ENCODE results near the gene REPS1.
"Not testable (repeated sequence)": the region's sequence is repeated elsewhere in the genome, so short reads cannot be mapped to it uniquely, and the experiment has no call there.

Gene REPS1

DNA sequence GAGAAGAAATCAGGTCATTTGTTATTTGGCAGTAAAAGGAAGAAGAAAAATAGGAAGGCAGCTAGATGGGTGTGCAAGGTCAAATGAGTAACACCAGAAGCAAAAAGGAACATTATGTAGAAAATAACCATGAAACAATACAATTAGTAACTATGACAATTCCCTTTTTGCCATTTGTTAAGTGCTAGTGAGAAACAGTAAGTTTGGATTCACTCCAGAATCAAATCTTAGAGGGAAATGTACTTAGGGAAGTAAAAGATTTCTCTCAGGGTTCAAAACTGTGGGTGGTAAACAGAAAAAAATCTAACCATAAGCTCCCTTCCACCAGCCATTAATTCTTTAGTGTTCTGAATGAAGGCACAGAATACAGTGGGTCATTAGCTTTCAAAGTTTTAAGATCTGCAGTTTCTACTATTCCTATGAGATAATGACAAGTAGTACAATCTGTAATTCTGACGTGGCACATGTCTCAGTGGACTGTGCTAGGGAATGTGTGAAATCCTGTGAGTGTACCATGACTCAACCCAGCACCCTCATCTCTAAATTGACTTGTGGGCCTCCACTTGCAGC is 17.1 kb downstream of the REPS1 start:
- DNase-seq (ENCODE audit: low read depth, low spot score) = no peak

DNA sequence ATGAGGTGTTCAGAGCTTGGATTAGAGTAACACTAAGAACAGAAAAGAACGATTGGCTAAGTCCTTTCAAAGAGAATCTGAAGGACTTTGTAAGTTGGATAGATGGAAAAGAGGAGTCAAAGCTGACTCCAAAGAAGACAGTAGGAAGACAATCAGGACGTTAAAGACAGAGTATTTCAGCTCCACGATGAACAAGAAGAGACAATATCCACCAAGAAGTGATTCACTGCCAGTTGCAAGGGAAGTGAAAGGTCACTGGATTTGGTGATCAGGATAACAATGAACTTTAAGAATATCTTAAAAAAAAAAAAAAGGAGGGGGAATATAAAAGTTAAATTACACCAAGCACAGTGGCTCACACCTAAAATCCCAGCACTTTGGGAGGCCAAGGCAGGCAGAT is 17.9 kb downstream of the REPS1 start:
- no peak for DNase-seq (ENCODE audit: low read depth, low spot score)

DNA sequence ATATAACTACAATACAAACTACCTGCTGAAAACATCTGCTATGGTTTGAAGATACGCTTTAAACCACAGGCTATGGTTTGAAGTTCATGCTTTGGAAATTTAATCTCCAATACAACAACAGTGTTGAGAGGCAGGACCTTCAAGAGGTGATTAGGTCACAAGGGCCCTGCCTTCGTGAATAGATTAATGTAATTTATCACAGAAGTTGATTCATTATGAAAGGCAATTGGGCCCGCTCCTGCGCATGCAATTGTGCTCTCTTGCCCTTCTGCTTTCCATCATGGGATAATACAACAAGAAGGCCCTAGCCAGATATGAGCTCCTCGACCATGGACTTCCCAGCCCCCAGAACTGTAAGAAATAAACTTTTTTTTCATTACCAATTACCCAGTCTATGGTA is 21.2 kb downstream of the REPS1 start:
- no peak for DNase-seq (ENCODE audit: low read depth, low spot score)

DNA sequence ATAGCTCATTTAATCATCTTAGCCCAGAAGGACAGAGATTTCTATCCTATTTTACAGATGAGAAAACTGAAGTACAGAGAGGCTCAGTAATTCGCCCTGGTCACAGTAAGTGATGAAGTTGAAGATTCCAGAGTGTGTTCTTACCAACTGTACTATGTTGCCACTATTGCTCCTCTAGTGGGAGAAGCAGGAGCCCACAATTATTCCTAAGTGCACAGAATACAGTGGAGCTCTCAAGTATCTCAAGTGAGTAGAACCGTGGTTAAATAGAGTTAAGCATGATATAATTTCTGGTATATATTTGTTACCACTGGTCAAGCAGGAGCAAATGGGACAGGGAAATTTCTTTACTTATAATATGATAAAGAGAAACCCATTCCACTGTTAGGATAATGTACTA is 22.1 kb downstream of the REPS1 start:
- DNase-seq (ENCODE audit: low read depth, low spot score) = no peak

DNA sequence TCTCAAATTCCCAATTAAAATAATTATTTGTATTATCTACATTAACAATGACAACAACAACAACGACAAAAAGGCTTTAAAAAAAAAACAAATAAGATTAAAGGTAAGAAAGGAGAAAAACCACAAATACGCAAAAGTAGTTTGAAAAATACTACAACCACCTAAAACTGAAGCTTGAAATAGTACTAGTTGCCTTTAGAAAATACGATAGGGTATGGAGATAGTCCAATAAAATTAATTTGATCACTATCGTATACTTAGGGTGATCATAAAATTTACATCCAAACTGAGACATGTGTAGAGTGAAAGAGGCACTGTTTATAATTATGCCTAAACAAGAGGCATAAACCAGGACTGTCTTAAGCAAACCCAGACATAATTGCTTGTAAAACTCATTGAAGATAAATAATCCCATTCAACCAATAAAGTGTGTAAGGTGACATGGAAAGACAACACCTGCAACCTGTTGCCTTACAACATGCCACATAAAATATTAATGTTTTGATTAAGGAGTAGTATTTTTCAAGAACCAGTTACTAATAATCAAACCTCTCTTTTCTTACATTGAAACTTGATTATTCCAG is 22.7 kb downstream of the REPS1 start:
- no peak for DNase-seq (ENCODE audit: low read depth, low spot score)

DNA sequence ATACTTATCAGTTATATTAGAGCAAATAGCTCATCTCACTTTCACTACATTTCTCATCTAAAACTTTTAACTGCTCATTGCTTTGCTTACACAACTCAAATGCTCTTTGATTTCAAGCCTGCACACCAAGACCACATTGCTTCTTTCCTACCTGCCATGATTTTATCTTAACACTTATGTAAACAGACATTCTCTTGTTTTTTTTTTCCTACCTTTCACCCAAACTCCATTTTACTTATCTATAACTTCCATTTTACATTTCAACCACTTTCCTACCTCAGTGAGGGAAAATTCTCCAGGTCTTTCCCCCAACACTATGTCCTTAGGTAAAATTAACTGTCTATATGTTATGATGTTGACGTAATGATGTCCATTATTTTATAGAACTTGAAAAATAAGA is 24.0 kb downstream of the REPS1 start:
- no peak for DNase-seq (ENCODE audit: low read depth, low spot score)

DNA sequence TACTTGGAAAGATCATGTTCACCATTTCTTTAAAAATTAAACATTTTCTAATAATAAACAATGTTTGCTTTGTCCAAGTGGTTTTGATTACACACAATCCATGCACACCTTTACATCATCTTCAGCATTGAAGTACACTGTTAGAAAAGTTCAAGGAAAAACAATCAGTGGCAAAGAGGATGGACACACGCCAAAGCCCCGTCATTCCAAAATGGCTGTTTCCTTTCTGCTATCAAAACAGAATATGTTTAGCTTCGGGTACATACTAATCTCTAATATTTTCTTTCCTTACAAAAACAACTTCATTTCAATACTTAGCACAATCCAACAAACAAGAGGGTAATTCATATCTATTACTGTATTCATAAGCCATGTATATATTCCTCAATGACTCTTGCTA is 24.5 kb downstream of the REPS1 start:
- DNase-seq (ENCODE audit: low read depth, low spot score) = no peak

DNA sequence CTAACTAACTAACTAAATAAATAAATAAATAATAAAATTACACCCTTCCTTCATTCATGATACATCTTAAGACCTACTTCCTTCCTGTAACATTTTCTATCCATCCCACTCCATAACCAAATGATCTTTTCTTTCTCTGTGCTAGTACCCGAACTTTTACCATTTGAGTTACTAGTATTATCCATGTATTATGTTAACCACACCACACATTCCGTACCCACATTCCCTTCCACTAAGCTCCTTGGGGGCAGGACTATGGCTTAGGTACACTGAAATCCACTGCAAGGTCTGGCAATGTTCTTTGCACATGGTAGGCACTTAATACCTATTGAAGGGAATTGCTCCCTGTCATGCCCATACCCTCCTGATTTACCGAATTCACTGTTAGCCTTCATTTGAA is 24.9 kb downstream of the REPS1 start:
- no peak for DNase-seq (ENCODE audit: low read depth, low spot score)

DNA sequence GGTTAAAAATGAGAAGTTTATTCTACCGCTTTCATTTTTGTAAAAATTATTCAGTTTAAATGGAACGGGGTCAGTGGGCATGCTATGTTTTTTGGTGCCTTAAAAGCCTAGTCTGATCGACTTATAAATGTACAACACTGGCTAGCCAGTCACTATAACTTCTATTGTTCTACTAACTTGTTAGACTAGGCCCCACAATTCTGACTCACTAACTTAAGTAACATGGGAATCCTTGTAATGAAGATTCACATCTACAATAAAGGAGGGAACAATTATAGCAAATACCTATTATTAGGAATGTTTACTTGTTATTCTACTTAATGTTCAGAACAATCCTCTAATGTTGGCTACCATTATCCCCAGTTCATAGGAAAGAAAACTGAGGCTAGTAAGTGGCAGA is 28.5 kb downstream of the REPS1 start:
- no peak for DNase-seq (ENCODE audit: low read depth, low spot score)

DNA sequence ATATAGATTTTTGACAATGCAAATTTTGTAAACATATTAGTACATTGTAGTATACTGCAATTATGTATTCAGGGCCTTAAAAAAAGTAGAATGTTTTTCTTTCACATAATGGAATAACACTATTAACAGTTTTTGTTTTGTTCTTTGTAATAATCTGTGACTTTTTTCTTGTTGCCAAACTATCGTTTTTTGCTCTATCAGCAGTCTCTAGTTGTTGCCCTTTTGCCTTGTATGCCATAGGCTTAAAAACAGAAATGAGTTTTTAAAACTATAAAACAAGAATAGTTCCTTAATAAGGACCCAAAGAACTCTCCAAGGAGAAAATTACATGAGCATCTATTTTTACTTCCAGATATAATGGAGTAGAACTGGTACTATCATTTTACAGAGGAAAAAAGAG is 29.5 kb downstream of the REPS1 start:
- no peak for DNase-seq (ENCODE audit: low read depth, low spot score)

DNA sequence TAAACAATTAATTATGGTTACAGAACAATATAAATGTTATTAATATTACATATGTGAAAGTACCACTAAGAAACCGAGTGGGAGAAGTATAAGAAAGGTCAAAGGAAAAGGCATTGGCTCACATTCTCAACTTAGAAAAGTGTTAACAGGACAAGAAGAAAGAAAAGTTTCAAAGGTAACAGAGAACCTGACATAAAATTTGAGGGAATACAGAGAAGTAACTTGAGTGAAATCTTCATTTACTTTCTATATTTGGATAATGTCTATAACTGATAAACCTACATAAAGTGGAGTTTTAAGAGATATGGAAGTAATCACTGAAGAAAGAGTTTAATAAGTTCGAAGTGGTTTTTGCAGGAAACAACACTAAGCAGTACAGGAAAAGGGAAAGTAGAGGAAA is 30.1 kb downstream of the REPS1 start:
- DNase-seq (ENCODE audit: low read depth, low spot score) = no peak

DNA sequence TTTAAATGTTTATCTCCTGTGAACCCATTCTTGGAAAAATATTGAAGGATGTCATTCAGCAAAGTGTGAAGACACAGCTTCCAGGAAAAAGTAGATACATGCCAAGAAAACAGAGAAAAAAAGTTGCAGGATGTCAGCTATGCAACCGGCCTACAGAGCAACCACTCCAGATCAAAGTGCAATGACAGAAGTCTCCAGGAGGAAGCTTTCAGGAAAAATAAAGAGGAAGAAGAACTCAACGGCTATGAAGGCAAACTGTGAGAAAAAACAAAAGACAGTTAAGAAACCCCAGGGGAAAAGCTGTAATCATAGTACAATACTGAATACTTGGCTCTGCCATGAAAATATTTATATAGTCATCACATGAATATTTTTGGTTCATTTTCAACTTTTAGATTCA is 30.6 kb downstream of the REPS1 start:
- DNase-seq (ENCODE audit: low read depth, low spot score) = no peak

DNA sequence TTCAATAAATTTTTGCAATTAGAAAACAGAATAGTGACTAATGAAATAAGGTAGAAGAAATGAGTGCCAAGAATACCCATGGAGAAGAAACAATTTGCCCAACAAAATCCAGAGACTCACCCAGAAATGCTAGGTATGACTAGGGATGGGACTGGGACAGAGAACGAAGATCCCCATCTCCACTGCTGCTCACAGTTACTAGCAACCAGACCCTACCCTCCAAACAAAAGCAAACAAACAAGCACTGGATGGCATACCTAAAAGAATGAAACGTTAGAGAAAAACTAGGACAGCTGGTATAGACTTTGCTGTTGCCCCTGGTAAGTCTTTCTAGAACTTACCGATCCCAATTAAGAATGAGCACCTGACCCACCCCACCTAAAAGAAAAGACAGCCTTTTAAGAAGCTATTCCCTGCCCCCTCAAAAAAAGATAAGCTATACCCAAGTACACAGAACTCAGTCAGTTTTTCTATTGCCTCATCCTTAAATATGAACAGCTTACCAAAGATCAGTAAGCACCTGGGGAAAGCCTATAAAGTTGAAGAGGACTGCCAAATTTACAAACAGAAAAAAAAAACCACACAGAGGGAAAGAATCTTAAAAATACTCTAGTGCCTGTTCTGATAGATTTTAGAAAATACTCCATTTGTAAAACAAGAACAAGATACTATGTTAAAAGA is 31.7 kb downstream of the REPS1 start:
- DNase-seq (ENCODE audit: low read depth, low spot score) = no peak

DNA sequence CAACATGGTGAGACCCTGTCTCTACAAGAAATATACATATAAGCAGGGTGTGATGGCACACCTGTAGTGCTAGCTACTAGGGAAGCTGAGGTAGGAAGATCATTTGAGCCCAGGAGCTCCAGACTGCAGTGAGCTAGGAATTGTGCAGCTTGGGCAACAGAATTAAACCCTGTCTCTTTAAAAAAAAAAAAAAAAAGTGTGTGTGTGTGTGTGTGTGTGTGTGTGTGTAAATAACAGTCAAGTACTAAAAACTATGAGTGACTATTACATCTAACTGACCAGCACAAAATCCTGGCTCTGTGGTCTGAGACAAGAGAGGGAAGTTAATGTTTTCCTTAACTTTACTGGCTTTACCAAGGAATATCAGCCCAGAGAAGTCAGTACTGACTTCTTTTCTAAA is 32.8 kb downstream of the REPS1 start:
- no peak for DNase-seq (ENCODE audit: low read depth, low spot score)

DNA sequence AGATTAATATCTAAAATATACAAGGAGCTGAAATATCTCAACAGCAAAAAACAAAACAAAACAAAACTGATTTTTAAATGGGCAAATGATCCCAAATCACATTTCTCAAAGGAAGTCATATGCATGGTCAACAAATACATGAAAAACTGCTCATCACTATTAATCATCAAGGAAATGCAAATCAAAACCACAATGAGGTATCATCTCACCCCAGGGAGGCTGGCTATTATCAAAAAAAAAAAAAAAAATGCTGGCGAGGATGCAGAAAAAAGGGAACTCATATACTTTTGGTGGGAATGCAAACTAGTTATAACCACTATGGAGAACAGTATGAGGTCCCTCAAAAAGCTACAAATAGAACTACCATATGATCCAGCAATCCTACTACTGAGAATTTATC is 34.6 kb downstream of the REPS1 start:
- DNase-seq (ENCODE audit: low read depth, low spot score) = no peak

DNA sequence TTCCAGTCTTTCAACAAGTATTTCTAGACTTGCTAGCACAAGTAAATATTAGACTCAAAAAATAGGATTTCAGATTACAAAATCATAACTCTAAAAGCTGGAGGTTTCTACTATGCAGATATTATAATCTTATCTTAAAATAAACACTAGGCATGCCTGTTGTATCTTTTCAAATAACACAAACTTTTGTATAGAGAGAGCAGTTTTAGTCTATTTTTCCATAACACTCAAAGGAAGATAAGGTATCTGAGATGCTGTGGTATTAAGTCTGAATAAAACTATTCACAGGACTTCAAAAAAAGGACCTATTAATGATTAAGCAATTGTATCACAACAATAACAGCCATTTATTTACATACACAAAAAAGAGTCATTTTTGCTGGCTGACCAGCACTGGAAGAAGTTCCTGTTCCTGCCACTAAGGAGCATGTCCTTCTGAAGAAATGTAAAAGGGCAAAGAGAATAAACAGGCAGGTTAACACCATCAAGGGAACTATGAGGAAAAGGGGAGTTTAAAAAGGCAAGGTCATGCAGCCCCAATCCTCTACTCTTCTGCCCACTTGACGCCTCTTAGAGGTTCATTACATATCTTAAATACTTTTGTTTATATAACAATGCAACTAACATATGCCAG is 39.4 kb downstream of the REPS1 start:
- no peak for DNase-seq (ENCODE audit: low read depth, low spot score)

DNA sequence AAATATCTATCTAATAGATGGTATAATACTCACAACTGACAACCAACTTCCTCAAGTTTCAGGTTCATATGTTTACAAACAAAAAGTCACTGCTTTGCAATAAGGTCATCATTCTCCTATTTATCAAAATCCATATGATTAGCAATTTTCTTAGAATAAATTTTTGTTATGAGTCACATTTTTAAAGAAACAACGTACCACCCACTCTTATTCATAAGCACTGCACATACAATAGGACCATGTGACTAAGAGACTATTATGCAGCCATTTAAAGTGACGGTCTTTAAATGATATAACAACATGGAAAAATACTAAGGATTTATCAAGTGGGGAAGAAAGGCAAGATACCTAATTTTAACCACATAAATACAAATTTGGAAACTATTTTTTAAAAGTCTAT is 40.0 kb downstream of the REPS1 start:
- DNase-seq (ENCODE audit: low read depth, low spot score) = no peak

DNA sequence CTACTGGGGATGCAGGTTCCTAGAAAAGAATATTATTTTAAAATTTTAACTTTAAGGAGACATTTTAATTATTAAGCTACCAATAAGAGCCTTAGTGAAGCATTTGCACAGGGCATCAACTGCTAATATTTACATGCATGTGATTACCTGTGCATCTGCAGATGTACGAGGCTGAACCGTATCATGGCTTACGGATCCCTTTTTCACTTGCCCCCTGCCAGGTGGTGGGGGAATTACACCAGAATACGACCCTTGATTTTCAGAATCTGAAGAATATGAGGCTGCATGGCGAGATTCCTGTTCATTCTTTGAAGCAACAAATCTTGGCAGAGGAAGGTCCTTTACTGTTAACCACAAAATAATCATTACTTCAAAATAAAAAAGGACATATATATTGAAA is 42.7 kb downstream of the REPS1 start:
- no peak for DNase-seq (ENCODE audit: low read depth, low spot score)

DNA sequence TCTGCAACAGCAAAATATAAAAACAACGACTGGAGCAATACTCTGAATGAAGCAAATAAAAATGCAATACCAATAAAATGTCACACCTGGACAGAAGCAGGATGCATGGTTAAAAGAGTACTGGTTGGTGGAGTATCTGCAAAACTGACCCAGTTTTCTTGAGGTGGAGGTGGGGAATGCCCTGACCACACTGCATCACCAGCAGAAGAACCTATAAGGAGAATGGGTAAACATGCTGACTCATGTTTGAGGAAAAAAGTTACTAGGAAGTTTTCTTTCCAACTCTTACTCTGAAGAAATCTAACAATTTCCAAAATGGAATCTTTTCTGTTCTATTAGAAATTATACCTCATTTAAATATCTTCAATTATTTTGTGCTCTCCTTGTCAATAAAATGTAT is 43.6 kb downstream of the REPS1 start:
- no peak for DNase-seq (ENCODE audit: low read depth, low spot score)

DNA sequence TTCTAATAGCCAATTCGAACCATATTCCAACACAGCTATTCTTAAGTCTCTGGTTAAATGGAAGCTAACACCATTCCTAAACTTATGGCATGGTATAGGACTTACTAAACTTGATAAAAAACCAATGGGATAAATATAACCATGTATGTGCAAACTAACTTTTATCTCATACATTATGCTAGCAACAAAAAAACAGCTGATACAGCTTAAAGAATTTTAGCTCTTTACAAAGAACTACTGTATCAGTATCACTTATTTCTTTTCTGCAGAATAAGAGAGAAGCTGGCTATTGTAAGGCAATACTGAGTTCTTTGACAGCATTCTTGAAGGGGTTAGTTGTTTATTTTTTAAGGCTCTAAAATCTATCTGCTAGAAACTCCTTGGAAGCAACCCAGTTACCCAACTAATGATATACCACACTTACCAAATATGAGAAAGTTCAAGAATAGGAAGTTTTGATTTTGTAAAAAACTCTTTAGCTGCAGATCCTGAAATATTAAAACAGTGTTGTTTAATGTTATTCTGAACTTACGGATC is 44.9 kb downstream of the REPS1 start:
- no peak for DNase-seq (ENCODE audit: low read depth, low spot score)

DNA sequence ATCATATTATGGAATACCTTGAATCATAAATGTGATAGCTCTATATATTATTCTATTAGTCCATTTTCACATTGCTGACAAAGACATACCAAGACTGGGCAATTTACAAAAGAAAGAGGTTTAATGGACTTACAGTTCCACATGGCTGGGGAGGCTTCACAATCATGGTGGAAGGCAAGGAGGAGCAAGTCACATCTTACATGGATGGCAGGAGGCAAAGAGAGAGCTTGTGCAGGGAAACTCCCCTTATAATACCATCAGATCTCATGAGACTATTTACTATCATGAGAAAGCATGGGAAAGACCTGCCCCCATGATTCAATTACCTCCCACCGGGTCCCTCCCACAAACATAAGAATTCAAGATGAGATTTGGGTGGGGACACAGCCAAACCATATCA is 51.2 kb downstream of the REPS1 start:
- DNase-seq (ENCODE audit: low read depth, low spot score) = not testable (repeated sequence)

DNA sequence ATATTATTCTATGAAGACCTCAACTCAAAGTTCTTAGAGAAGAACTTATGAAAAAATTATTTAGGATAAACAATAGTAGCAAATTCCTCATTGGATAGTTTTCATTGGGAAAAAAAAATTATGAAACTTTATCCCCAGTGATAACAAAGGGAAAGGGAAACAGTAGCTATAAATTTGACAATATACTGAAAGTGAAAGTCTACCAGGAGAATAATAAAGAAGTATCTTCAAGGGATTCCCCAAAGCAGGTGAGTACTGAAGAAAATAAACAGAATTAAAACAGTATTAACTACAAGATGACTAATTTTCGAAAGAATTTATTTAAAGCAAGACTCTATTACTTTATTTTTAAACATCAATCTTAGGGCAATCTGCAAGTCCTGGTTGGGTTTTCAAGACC is 56.4 kb downstream of the REPS1 start:
- DNase-seq (ENCODE audit: low read depth, low spot score) = no peak

DNA sequence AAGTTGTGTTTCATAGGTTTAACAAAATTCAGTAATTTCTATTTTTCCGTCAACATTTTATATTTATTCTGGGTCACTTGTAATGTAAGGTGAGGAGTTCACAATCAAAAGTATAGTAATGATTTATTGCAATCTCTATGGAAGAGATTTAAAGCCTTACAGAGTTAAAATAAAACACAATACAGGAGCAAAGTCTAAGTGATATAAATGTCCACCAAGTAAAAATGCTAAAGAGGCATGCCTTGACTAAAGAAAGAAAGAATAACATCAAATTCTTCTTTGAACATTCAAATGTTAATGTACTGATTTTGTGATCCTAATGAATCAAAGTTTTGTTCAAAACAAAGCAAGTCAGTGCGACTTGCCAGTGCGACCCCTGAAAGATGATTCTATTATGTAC is 61.5 kb downstream of the REPS1 start:
- no peak for DNase-seq (ENCODE audit: low read depth, low spot score)
